GM23248 (cell line): ENCODE data around the gene NHLH2. TPM values are rescaled to one million over a fixed set of nuclear protein-coding genes. Genes with fewer than 3 reads are reported as not detected.
A peak's percentile ranks its signal among the peaks of the same experiment; 100 is the strongest.

Source experiments
- DNase-seq: peaks from one replicate; pipeline ENCODE4 v3.0.0-alpha.2; 2015
- H2AFZ ChIP-seq: fragments of 200-600 bp; sonication (generic); 2 replicates; pipeline ENCODE4 v1.6.1; 2016; ENCODE audit warnings: antibody characterized with exemption
- H3F3A ChIP-seq: fragments of 200-600 bp; sonication (generic); 2 replicates; pipeline ENCODE4 v1.6.1; 2016; ENCODE audit warnings: mild to moderate bottlenecking, antibody characterized with exemption, mixed run types; ENCODE audit not compliant: insufficient read depth
- H3K27ac ChIP-seq: fragments of 200-600 bp; sonication (generic); 2 replicates; pipeline ENCODE4 v1.5.1; 2016; ENCODE audit warnings: mild to moderate bottlenecking
- H3K27me3 ChIP-seq: fragments of 200-600 bp; sonication (generic); replicated peaks from 2 replicates; pipeline ENCODE4 v1.6.1; 2016; ENCODE audit warnings: mild to moderate bottlenecking; ENCODE audit not compliant: insufficient read depth
- H3K36me3 ChIP-seq: fragments of 200-600 bp; sonication (generic); 2 replicates; pipeline ENCODE4 v1.6.1; 2016; ENCODE audit warnings: low read depth, mild to moderate bottlenecking
- H3K4me1 ChIP-seq: fragments of 200-600 bp; sonication (generic); 2 replicates; pipeline ENCODE4 v1.6.1; 2016; ENCODE audit warnings: mild to moderate bottlenecking; ENCODE audit not compliant: insufficient read depth
- H3K4me2 ChIP-seq: fragments of 200-600 bp; sonication (generic); one replicate; pipeline ENCODE4 v1.6.1; 2016; ENCODE audit warnings: mild to moderate bottlenecking; ENCODE audit not compliant: unreplicated experiment
- H3K4me3 ChIP-seq: fragments of 200-600 bp; sonication (generic); 2 replicates; pipeline ENCODE4 v1.5.1; 2016; ENCODE audit warnings: mild to moderate bottlenecking
- H3K79me2 ChIP-seq: fragments of 200-600 bp; sonication (generic); 2 replicates; pipeline ENCODE4 v1.6.1; 2016; ENCODE audit warnings: mild to moderate bottlenecking; ENCODE audit not compliant: insufficient read depth
- H3K9ac ChIP-seq: fragments of 200-600 bp; sonication (generic); 2 replicates; pipeline ENCODE4 v1.6.1; 2016; ENCODE audit warnings: mild to moderate bottlenecking
- H3K9me2 ChIP-seq: fragments of 200-600 bp; sonication (generic); 2 replicates; pipeline ENCODE4 v1.6.1; 2016; ENCODE audit warnings: mixed run types, mild to moderate bottlenecking, moderate library complexity; ENCODE audit not compliant: insufficient read depth
- H3K9me3 ChIP-seq: fragments of 200-600 bp; sonication (generic); one replicate; pipeline ENCODE4 v1.6.1; 2017; ENCODE audit warnings: low read depth
- H4K20me1 ChIP-seq: fragments of 200-600 bp; sonication (generic); 2 replicates; pipeline ENCODE4 v1.6.0; 2016; ENCODE audit not compliant: insufficient read depth
- EZH2 ChIP-seq: fragments of 200-600 bp; sonication (generic); IDR thresholded peaks from 2 replicates; pipeline ENCODE4 v1.6.1; 2018; ENCODE audit warnings: antibody characterized with exemption, mild to moderate bottlenecking; ENCODE audit not compliant: insufficient read depth, poor library complexity, severe bottlenecking
- EZH2phosphoT487 ChIP-seq: fragments of 200-600 bp; sonication (generic); IDR thresholded peaks from 2 replicates; pipeline ENCODE4 v1.6.1; 2018; ENCODE audit warnings: antibody characterized with exemption, moderate library complexity, mild to moderate bottlenecking, low read depth; ENCODE audit not compliant: insufficient read depth
- WGBS, 2 experiments: methylation state at CpG; one replicate each; pipeline ENCODE4 v1.1.6; 2015 to 2017; ENCODE audit warnings: low lambda C conversion rate in 2 of 2, low coverage in 1 of 2; ENCODE audit errors: missing lambda C conversion rate in 2 of 2; 5-methylcytosine and 5-hydroxymethylcytosine counted together
- in situ Hi-C: fragments of 300-500 bp; cut with MboI; formaldehyde crosslinking; loops from 2 replicates; pipeline ENCODE4 v1.15.0; 2020
- polyA plus RNA-seq: library from polyadenylated mRNA; unstranded; fragments of >200 nt; fragmentation: Nextera tagmentation; extraction: Ambion mirVana; gene quantifications from 2 replicates; pipeline ENCODE4 v1.2.1, GENCODE V29; 2016
- total RNA-seq: library from RNA; depleted of rRNA; stranded (reverse); fragments of >200 nt; shearing (Covaris generic); gene quantifications from 2 replicates; pipeline ENCODE4 v1.2.3, GENCODE V29; 2014; rRNA removed

The NHLH2 gene
- total RNA-seq (not detected in 2 replicates), polyA plus RNA-seq (0.08 TPM in 1 of 2 replicates, not detected in the other)

DNA sequence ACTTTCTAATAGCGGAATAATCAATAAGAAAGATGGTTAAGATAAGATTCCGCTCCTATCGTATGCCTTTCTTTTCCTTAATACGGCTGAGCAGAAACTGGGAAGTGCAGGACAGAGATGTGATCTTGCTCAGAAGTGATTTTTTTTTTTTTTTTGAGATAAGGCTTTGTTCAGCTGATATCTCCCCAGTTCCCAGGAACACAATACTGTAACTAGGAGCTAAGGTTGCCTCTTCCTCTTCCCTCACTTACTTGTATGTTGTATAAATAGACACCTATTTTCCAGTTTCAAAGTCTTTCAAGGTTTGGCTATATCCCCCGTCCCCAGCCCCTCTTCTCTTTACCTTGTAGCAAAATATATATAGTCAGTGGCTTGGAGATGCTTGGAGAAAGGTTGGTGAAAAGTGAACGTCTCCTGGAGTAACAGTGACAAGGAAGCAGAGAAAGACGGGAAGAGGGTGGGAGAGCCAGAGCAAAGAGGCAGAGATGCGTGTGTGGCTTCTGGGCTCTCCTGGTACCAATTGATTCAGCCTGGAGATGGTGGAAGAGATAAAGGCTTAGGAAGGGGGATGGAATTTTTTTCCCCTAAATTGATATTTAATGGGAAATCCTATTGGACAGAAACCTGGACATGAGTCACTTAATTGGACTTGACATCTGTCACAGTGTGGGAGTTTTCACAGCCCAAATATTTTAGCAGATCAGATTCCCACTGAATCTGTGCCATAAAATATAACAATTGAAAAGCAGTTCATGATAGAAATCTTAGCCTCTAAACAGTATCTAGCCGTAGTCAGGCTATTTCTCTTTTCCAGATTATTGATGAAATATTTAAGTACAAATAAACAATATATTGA is at the start of gene NHLH2:
NHLH2 (minus strand) TSS at position 522 of the 856 bp plus-strand sequence. CDS start 2,754 bp downstream, outside the sequence.
- in situ Hi-C loops: no loop called here
- no peak within 1 kb of the TSS for H2AFZ ChIP-seq
- no peak within 1 kb of the TSS for H3K4me2 ChIP-seq
- WGBS, 2 experiments: 62 to 64% methylated on average over 9 of the region's 9 CpGs
- no peaks in the 10 kb centered on the region for H3K79me2 ChIP-seq
- no peak within 1 kb of the TSS for H3K4me3 ChIP-seq
- H4K20me1 ChIP-seq: no peaks in the 10 kb centered on the region
- no peaks in the 10 kb centered on the region for H3K9me3 ChIP-seq
- no peak within 1 kb of the TSS for H3K9ac ChIP-seq
- no peak for DNase-seq
- peaks cover 77% of the 10 kb centered on the region for H3K27me3 ChIP-seq
- no peaks in the 10 kb centered on the region for H3K9me2 ChIP-seq
- H3K36me3 ChIP-seq: no peaks in the 10 kb centered on the region
- no peak within 1 kb of the TSS for H3K27ac ChIP-seq
- H3F3A ChIP-seq: no peaks in the 10 kb centered on the region
- TF ChIP-seq EZH2 (no peak), EZH2phosphoT487 (no peak)
- no peaks in the 10 kb centered on the region for H3K4me1 ChIP-seq

DNA sequence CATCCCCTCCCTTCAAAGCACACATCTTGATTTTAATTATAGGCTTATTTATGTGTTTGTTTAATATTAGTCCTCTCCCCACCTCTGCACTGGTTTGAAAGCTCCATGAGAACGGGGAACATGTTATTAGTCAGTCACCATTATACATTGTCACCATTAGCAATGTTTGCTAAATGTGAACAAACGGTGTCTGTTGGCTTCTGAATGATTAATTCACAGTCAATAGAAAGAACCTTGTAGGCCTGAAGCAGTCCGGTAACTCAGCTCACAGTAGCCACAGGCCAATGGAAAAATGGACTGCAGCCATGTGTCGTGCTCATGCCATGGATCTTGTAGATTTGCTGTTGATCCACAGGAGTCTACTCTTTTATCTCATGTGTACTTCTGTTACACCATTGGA is 49.7 kb upstream of the NHLH2 start:
- no peak for DNase-seq
- Histone ChIP-seq H3K27ac (no peak overlapping the region), H3K9ac (no peak overlapping the region), H3K79me2 (no peaks in the 10 kb centered on the region), H3K4me2 (no peak overlapping the region), H3K4me3 (no peak overlapping the region), H3K27me3 (no peaks in the 10 kb centered on the region), H3K36me3 (no peaks in the 10 kb centered on the region), H4K20me1 (no peaks in the 10 kb centered on the region), H2AFZ (no peak overlapping the region), H3F3A (no peaks in the 10 kb centered on the region), H3K4me1 (no peaks in the 10 kb centered on the region), H3K9me3 (no peaks in the 10 kb centered on the region), H3K9me2 (no peaks in the 10 kb centered on the region)
- in situ Hi-C loops: no loop called here
- TF ChIP-seq EZH2: no peak
- TF ChIP-seq EZH2phosphoT487: no peak
- WGBS, 2 experiments: 46 to 50% methylated on average over 4 of the region's 4 CpGs

DNA sequence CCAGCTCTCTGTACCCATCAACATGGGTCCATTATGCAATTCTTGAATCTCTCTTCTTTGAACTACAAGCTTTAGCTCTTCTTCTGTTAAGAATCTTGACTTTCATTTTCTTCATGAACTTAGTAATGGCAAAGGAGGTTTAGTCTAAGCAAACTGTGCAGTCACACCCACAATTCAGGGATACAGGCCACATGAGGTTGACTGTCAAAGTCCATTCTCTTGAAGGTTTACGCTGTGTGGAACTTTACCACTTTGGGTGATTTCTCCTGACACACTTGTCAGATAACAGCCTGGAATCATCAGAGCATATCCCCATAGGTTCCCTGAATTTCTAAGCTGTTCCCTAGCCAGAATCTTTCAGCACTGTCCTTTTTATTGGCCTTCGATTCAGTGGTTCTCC is 48.0 kb upstream of the NHLH2 start:
- Histone ChIP-seq H3K4me1 (no peaks in the 10 kb centered on the region), H3K27me3 (no peaks in the 10 kb centered on the region), H4K20me1 (no peaks in the 10 kb centered on the region), H3K4me2 (no peak overlapping the region), H3F3A (no peaks in the 10 kb centered on the region), H3K27ac (no peak overlapping the region), H3K9ac (no peak overlapping the region), H3K9me3 (no peaks in the 10 kb centered on the region), H3K79me2 (no peaks in the 10 kb centered on the region), H3K36me3 (no peaks in the 10 kb centered on the region), H3K9me2 (no peaks in the 10 kb centered on the region), H2AFZ (no peak overlapping the region), H3K4me3 (no peak overlapping the region)
- DNase-seq: no peak
- TF ChIP-seq EZH2phosphoT487: no peak
- TF ChIP-seq EZH2: no peak
- in situ Hi-C loops: no loop called here
- 58 to 67% methylated on average over 2 of the region's 2 CpGs for WGBS, 2 experiments

DNA sequence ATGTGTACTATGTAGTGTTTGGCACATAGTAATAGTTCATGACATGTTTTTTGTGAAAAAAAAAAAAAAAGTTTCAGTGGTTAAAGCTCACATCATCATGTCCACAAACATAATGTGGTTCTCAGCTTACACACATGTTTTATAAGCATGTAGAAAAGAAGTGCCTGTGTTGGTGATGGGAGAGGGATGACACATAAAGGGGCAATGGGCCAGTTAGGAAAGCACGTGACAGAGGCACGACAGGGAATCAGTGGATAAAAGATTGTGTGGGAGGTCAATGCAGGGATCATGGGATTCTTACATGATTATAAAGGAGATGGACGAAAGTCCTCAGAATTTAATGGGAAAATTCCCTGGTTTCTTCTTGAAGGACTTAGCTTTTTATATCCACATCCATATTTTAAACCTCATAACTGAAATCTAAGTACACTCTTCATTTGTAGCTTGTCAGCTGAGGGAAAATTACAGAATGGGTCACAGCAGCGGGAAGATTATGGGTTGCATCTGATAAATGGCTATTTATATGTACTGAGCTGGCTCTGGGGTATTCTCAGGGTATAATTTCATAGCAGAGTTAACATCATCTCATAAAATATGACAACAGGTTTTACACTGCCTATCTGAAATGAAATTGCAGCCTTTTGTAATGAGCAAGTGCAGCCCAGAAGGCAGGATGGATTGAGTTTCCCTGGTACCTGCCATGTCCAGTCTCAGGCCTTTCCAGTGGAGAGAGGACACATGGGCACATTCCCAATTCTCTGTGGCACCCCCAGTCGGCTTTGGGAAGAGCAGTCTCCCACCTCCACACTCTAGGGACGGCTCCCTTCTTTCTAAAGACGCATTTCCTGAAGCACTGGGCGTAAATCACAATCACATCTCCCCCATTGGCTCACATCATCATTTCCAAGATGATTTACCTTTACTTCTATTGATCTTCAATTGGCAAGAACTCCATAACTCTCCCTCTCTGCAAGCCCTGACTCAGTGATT is 42.3 kb upstream of the NHLH2 start:
- Histone ChIP-seq H3K27me3 (peaks cover 10% of the 10 kb centered on the region), H3K4me3 (no peak overlapping the region), H3K9me2 (no peaks in the 10 kb centered on the region), H4K20me1 (no peaks in the 10 kb centered on the region), H3K4me2 (no peak overlapping the region), H3F3A (no peaks in the 10 kb centered on the region), H3K79me2 (no peaks in the 10 kb centered on the region), H3K27ac (no peak overlapping the region), H3K9me3 (no peaks in the 10 kb centered on the region), H2AFZ (no peak overlapping the region), H3K9ac (no peak overlapping the region), H3K4me1 (no peaks in the 10 kb centered on the region), H3K36me3 (no peaks in the 10 kb centered on the region)
- WGBS, 2 experiments: 50 to 51% methylated on average over 8 of the region's 8 CpGs
- DNase-seq: peak; percentile 5
- TF ChIP-seq EZH2phosphoT487 (no peak), EZH2 (no peak)
- in situ Hi-C loops: no loop called here
